Measurements from ENCODE around the gene POFUT2. TPM values are rescaled to one million over a fixed set of nuclear protein-coding genes. Genes with fewer than 3 reads are reported as not detected.

Gene POFUT2
- total RNA-seq, 1 donor from 2014 or later, result 52.7 TPM

DNA sequence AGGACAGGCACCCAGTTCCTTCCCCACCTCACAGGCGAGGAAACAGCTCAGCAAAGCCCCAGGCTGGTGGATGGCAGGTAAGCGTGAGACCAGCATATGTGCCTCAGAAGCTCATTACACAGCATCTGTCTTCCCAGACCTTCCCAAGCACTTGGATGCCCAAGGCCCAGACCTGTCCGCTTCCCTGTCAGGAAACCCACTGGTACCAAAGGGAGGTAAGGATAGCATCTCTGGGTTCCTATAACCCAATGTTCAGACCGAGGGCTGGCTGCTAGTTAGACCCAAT, 3.3 kb downstream of the POFUT2 start:
- no peak for DNase-seq (ENCODE audit: extremely low read depth, low read depth, low spot score)

DNA sequence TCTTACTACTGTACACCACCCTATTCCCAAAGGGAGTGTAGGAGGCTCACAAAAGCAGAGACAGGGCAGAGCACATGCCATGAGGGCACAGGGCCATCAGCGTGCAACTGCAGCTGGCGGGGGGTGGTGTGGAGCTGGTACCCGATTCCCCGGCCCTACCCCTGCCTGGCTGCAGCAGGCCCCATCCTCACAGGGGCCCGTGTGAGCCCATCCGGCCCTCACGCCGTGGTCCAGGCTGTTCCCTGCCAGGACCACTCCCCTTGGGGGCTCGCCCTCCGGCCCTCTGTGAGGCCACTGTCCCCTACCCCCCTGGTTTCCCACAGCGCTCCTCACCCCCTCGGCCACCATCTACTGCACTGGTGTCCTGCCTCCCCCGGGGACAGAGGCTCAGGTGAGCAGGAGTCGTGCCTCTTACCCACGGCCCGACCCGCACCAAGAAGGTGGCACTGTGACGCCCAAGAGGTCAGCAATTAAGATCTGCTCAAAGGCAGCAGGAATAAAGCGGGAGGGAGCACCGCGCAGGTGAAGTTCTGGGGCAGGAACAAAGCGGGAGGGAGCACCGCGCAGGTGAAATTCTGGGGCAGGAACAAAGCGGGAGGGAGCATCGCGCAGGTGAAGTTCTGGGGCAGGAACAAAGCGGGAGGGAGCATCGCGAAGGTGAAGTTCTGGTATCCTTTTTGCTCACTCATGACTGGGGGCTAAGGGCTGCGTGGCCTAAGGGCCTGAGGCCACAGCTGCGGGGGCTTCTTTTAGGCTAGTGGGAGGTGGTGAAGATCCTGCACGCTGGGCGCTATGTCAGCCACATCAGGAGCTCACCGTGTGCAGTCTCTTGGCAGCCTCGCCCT, 3.9 kb downstream of the POFUT2 start:
- no peak for DNase-seq (ENCODE audit: extremely low read depth, low read depth, low spot score)

DNA sequence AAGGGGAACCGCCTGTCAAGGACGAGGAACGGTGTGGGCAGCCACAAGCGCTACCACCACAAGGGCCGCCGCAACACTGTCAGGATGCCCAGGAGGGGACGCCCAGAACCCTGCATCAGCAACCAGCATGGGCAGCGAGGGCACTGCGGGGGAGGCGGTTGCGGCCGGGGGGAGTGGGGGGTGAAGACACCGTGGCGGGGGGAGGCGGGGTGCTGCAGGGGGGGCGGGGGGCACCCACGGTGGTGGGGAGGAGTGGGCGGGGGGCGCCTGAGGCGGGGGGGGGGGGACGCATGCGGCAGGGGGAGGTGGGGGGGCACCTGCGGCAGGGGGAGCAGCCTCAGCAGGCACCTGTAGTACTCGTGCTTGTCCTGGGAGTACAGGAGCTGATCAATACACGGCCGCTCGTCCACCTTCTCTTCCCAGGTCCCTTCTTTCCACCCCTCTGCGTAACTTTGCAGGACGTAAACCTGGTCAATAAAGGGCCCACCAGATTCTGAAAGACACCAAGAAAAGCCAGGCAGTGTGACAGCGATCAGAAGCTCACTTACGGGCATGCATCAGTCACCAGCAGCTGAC, 4.6 kb downstream of the POFUT2 start:
- DNase-seq (ENCODE audit: extremely low read depth, low read depth, low spot score), result no peak

DNA sequence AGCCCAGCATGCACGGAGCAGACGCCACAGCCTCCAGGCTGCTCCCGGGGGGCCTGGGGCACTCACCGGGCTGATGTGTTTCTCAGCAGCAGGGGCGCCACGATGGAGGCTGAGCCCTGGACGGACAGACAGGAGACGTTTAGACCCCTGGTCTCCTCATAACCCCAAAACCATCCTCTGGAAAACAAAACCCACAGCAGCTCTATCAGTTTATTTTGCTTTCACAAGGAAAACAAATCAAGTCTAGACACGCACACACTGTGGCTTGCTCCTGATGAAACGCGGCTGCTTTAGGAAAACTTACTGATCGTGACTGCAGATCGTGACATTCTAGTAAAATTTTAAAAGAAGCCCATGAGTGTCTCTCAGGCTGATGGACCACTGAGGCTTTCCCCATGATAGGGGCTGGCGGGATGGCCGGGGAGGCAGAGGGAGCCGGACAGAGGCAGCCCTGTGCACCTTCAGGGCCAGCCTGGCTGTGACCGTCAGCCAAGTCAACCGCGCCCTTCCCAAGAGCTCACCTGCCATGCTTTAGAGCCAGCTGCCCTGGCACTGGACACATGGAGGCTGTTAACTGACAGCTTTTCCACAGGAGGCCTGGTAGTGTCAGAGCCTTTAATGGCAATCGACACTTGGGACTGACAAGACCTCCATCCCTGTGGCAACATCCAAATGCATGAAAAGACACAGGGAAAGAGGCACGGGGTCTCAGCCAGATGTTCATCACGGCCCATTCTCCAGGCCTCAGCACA, 5.2 kb downstream of the POFUT2 start:
- DNase-seq (ENCODE audit: extremely low read depth, low read depth, low spot score), result no peak

DNA sequence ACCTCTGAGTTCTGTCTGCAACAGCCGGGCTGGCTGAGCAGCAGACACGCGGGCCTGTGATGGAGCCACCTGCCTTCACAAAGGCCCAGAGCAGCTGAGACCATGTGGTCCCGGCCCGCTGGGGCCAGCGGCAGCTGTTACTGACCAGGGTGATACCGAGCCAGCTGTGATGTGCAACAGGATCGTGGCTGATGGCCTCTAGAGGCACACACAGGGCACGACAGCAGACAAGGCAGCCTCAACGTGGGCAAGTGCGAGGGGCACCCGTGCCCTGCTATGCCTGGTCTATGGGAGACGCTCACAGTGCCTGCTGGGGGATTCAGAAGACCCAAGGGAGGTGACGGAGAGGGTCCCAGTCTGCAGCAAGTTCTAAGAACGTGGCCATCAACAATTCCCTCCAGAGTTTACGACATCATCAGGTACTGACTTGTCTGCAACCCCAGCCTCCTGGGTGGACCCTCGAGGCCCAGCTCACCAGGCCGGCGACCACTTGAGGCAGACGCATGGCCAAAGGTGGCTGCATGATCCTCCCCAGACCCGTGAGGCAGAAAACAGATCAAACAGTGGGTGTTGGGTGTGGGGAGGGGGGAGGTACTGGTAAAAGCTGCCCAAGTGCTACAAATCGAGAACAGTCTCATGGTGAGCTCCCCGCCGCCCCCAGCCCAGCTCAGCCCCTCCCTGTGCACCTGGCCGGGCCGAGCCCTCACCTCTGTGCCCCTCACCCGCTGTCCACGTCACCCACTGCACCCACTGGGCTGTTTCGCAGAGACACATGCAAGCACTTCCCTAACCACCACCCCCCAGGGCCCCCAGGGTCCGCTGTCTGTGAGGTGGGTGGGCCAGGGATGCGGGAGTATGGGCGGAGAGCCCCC, 6.0 kb downstream of the POFUT2 start:
- DNase-seq (ENCODE audit: extremely low read depth, low read depth, low spot score), result no peak

DNA sequence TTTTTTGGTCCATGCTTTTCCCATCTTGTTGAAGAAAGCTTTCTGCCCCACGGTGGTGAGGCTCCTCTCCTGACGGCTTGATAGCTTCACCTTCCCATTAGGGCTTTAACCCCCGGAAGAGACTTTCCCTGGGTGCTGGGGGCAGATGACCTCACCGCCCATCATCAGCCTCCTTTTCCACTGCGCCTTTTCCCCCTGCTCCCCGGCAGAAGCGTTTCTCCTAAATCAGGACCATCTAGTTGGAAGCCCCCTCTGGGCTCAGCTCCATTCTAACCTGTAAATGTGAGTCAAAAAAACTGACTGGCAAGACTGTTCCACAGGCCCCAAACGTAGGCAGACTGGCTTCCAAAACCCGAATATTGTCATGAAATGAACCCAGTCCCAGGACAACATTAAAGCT, 6.7 kb downstream of the POFUT2 start:
- no peak for DNase-seq (ENCODE audit: extremely low read depth, low read depth, low spot score)

DNA sequence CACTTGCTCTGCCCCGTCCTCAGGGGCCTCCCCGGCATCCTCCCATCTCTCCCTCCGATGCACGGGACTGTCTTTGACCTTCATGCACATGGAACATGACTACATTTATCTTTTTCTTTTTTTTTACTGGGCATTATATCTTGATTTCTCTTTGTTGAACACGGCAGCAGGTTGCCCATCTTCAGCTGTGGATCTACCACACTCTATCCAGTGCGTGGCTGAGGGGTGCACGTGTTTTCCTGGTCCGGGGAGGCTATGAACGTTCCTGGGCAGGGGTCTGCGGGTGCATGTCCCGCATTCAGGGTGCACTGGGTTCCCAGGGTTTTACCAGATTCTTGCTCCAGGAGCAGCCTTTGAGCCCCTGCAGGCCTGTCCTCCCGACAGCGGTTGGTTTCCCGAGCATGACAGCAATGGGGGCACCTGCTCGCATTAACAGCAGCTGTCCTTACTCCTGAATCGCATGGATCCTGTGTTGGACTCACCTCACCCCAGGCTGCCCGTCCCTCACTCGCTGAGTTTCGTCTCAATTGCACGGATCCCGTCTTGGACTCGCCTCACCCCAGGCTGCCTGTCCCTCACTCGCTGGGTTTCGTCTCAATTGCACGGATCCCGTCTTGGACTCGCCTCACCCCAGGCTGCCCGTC, 7.4 kb downstream of the POFUT2 start:
- no peak for DNase-seq (ENCODE audit: extremely low read depth, low read depth, low spot score)

DNA sequence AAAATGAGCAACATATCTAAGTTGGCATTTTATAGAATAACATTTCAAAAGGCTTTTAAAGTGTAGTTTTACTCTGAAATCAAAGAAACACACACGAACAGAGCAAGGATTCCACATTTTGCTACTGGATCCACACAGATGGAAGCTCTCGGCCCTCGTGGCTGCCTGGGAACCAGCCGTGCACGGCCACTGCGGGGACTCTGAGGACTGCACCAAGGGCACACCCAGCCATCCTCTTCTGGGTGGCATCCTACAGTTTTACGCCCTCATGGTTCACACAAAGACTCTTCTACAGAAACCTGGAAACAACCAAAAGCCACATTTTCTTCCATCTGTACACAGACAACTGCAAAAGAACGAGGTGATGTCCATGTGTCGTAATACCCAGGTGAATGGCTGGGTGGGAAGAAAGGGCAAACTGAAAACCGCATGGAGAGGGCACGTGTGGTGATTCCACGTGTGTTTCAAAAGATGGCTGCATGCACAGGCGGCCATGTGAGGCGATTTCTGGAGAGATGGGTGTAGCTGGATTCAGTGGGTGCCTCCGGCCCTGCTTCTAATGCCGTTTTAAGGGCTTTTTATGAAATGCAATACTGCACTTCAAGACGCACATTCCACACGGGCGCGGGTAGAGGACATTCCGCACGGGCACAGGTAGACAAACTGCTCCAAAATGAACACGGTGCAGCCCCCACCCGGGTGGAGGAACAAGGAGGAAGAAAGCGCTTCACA, 8.1 kb downstream of the POFUT2 start:
- DNase-seq (ENCODE audit: extremely low read depth, low read depth, low spot score), result no peak

DNA sequence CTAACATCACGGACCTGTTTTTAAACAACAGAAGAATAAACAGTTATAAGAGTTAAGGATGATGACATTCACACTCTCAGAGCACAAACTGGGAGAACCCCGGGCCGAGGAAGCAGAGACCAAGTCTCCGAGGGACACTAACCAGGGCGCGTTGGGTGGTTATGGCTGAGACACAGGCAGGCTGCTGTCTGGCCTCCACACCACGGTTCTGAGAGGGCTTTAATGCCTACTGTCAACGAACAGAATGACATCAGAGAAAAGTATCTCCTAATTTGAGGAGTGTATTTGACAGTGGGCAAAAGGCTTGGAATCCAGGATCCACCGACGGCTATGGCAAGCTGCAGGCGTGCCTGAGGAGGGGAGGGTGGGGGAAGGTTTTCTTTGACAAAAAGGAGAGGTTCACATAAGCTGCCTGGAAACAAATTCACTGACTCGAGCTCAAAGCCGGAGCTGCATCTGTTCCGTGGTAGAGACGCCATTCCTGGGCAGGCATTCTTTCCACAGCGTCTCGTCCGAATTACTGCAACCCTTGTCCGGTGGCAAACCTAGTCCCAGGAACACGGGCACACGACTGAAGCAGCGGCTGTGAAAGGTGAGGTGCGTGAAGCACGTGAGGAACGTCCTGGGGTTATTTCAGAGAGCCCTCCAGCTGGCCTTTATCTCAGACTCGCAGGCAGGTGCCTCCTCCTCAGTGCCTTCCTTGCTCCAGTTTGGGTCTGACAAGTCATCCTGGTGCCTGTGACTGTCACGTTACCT, 9.4 kb downstream of the POFUT2 start:
- DNase-seq (ENCODE audit: extremely low read depth, low read depth, low spot score), result no peak

DNA sequence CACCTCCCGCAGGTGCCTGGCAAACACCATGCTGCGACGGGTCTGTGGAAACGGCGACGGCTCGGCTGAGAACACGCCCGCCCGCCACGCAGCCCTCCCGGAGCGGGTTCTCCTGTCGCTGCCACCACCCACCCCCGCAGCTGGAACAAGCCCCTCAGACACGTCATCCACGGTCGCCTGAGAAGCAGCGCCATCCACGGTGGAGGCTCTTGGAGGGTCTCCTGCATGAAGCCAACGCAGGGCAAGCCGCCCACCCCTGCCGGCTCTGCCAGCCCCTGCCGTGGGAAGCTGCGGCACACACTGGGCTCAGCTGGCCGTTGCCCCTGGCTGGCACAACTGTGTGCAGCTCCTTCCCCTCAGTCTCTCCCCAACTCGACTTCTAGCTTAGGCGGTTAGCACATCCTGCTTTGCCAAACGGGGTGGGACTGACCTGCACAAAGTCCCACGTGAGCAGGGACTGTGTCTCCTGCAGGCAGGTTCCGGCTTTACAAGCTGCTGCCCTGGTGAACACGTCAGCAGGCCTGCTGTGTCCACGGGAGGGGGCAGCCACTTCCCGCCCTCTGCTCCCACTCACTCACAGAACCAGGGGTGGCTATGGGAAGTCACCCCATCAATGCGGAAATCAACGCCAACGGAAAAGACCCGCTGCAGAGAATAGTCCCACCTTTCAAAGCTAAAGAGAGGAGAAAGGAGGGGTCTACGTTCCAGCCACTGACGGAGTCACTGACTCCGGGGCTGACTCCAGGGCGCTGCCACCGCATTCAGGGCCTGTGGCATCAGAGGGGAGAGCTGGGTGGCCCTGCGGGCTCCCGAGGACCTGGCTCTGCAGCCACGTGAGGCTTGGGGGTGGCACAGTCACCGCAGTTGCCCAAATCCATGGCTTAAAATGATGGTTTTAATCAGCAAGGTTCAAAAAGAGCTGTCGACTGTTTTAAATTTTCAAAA, 10.3 kb downstream of the POFUT2 start:
- no peak for DNase-seq (ENCODE audit: extremely low read depth, low read depth, low spot score)

DNA sequence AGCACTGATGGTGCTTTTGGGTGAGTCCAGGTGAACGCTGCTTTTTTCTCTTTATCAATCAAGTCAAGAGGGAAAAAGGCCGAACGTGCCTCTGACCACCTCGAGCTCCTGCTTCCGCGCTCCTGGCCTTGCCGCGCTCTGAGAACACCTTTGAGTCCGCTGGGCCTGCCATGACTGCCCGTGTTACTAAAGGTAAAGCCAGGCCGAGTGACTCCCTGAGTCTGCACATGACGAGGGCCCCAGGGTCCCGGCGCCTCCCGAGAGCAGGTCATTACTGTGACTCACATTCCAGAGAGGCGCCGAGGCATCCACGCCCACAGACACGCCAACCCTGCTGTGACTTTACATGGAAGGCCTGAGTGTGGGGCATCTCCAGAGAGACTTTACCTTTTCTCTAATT, 11.1 kb downstream of the POFUT2 start:
- DNase-seq (ENCODE audit: extremely low read depth, low read depth, low spot score), result no peak

DNA sequence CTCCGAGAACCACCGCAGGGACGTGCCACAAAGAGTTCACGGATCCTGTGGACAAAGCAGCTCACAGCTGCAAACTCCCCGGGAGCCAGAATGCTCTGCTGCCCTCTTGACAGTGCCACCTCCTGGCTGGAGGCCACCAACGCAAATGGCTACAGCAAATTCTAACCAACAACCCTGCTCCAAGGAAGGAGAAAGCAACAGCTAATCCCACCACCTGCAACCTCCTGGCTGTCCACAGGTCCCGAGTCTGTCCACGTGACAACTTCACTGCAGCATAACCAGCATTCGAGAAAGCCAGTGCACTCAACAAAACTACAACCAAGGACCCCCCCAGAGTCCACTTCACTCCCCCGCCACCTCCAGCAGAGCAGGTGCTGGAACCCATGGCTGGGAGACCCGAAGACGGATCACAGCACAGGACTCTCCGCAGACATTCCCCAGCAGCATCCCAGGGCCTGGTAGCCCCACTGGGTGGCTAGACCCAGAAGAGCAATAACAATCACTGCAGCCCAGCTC, 17.3 kb downstream of the POFUT2 start:
- DNase-seq (ENCODE audit: extremely low read depth, low read depth, low spot score), result no peak

DNA sequence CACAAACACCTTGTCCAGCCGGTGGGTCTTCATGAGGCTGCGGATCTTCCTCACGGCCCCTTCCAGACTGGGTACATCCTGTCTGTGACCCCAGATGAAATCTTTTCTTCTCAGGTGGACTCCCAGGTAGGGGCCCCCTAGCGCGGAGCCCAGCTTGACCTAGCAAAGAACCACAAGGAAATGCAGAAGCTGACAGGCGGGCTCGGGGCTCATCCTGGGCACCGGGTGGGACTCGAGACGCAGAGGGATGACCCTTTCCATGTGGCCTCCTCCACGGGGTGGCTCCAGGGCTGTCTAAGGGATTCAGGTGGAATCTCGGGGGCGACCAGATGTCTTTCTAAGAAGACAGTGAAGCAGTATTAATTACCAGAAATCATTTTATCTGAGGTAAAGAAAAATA, 17.8 kb downstream of the POFUT2 start:
- no peak for DNase-seq (ENCODE audit: extremely low read depth, low read depth, low spot score)

DNA sequence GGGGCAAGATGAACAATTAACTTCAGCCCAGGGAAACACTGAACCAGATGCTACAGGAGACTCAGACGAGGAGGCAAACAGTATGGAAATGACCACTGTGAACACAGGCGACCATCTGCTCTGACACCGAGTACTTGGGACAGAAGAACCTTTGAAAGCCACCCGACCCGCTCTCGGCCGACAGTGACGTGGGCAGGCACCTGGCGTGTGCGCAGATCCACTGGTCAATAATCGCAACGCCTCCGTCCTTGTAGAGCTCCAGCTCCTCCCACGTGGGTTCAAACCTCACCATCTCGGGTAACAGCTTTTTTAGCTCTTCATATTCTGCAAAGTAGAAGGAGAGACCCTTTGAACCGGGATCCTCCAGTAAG, 20.3 kb downstream of the POFUT2 start:
- no peak for DNase-seq (ENCODE audit: extremely low read depth, low read depth, low spot score)

DNA sequence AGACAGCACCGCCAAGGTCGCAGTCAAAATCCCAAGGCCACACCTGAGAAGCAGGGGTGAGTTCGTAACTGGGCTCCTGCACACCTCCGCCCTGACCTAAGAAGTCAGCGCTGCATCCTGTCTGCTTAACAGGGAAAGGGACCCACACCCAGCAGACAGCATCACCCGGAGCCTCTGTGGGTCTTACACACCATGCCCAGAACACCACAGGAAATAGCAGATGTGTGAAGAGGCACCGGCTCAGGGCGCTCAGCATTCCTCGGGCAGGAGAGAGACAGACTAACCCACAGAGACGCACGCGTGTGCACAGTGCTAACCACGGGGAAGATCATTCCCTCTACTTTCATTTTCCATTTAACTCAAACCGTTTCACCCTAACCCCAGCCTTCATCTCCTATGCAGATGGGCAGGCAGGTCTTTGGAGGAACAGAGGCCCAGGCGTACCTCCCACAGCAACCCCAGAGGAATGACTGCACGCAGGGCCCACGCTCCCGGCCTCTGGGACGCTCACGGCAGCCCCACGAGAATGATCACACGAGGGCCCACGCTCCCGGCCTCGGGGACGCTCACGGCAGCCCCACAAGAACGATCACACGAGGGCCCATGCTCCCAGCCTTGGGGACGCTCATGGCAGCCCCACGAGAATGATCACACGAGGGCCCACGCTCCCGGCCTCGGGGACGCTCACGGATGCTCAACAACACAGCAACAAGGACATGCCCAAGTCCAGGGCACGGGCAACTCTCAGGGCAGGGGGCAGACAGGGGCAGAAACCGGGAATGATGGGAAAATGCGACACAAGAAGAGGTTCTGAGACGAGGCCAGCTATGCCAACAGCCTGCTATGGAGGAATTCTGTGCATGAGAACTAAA, 20.9 kb downstream of the POFUT2 start:
- DNase-seq (ENCODE audit: extremely low read depth, low read depth, low spot score), result no peak

DNA sequence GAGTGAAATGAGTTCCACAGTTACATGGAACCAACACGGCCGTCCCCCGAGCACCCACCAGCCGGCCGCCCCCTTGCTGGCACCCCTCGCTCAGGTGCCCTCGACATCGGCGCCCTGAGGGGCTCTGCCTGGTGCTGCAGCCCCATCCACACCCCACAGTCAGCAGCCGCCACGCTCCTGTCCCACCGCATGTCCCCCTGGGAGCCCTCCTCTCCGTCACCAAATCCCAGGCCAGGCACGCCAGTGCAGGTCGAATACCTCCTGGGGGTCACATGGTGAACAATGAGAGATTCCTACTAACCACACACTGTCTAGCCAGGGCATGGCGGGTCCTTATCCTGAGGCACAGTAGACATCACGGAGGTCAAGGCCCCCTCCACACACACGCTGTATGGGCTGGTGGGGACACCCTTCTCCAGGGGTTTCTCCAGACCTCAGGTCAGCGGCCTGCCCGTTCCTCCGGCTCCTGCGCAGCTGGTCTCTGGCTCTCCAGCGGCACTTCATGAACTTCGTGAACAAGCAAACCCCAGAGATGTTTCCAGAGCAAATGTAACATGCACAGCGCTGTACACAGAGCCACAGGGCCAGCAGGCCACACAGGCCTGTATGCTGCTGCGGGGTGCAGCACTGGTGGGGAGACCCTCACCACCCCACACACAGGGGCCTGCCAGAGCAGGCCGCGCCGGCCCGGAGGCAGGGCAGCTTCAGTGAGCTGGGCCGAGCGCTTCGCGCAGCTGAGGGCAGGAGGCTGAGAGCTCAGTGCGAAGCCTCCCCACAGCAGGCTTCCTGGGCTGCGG, 21.8 kb downstream of the POFUT2 start:
- no peak for DNase-seq (ENCODE audit: extremely low read depth, low read depth, low spot score)
